Esophagus squamous epithelium (tissue), 5 donors: Measurements from ENCODE around the gene TMEFF1. TPM values are rescaled to one million over a fixed set of nuclear protein-coding genes. Genes with fewer than 3 reads are reported as not detected.

Experiments used
- DNase-seq: peaks from one replicate; lab custom pipeline; 2025; lab: John Stamatoyannopoulos, UW
- H3K27ac ChIP-seq, 4 donors: fragments of 200-600 bp; sonication (generic); one replicate each; pipeline ENCODE4 v1.5.1; 2016 to 2019; ENCODE audit warnings: mild to moderate bottlenecking in 1 of 4
- H3K27me3 ChIP-seq, 4 donors: fragments of 200-600 bp; sonication (generic); 1 replicate in 3 of 4; 2 replicates in 1 of 4; pipeline versions ENCODE4 v1.5.1 to v1.6.0; 2017 to 2021; ENCODE audit warnings: antibody characterized with exemption in 1 of 4
- H3K36me3 ChIP-seq, 3 donors: fragments of 200-600 bp; sonication (generic); one replicate each; pipeline ENCODE4 v1.5.1; 2016 to 2019
- H3K4me1 ChIP-seq, 3 donors: fragments of 200-600 bp; sonication (generic); one replicate each; pipeline ENCODE4 v1.5.1; 2017 to 2019
- H3K4me3 ChIP-seq, 4 donors: fragments of 200-600 bp; sonication (generic); 1 replicate in 3 of 4; 2 replicates in 1 of 4; pipeline ENCODE4 v1.5.1; 2016 to 2019; ENCODE audit warnings: mild to moderate bottlenecking in 2 of 4, moderate library complexity in 1 of 4
- H3K9me3 ChIP-seq, 3 donors: fragments of 200-600 bp; sonication (generic); one replicate each; pipeline ENCODE4 v1.5.1; 2016 to 2019
- POLR2A ChIP-seq, 4 donors: fragments of 450-650 bp; IDR thresholded peaks; one replicate each; pipeline ENCODE4 v1.6.1; 2017; ENCODE audit warnings: antibody characterized with exemption in 4 of 4, mild to moderate bottlenecking in 4 of 4, moderate library complexity in 3 of 4
- WGBS, 2 donors: methylation state at CpG; one replicate each; pipeline ENCODE4 v1.1.5; 2018; 5-methylcytosine and 5-hydroxymethylcytosine counted together
- intact Hi-C: fragments of 100-400 bp; cut with DNase I; formaldehyde crosslinking; loops from one replicate; pipeline ENCODE4 v1.15.0; 2022
- total RNA-seq, 4 donors: library from RNA; depleted of rRNA; stranded (reverse); fragments of >200 nt; gene quantifications; one replicate each; pipeline ENCODE4 v1.1.0, GENCODE V29; 2016
- TF ChIP-seq, protein P1 (sequence below), 6 experiments: fragments of 450-650 bp in 4 of 6; fragments of 200-600 bp in 2 of 6; sonication (generic) in 2 of 6; IDR thresholded peaks; one replicate each; pipeline ENCODE4 v1.5.1; 2016 to 2019; ENCODE audit warnings: antibody characterized with exemption in 6 of 6, mild to moderate bottlenecking in 4 of 6, moderate library complexity in 4 of 6
- donor health status: DM: yes; HTN: yes; CAD: no.

The TMEFF1 gene, protein sequence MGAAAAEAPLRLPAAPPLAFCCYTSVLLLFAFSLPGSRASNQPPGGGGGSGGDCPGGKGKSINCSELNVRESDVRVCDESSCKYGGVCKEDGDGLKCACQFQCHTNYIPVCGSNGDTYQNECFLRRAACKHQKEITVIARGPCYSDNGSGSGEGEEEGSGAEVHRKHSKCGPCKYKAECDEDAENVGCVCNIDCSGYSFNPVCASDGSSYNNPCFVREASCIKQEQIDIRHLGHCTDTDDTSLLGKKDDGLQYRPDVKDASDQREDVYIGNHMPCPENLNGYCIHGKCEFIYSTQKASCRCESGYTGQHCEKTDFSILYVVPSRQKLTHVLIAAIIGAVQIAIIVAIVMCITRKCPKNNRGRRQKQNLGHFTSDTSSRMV
- under 1 TPM in 1 of 4 donors, not detected in 3; 0.57 TPM for total RNA-seq

DNA sequence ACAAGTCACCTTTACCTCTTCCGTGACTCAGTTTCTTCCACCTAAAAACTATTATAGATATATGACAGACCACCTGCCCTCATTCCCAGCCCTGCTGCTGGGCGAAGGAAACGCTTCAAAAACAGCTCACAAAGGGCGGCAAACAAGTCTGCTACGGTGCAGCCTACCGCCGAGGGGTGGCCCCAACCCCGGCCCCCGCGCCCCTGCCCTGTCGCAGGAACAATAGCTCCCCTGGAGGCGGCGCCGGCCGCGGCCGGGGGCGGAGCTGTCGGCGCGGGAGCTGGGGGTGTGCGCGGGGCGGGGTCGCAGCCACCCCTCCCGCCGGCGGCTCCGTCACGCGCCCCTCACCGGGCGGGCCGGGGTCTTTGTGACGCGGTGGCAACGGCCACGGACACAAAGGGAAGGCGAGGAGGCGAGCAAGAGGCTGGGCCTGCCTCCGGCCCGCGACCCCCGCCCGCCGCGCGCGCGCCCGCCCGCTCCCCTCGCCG, at the start of gene TMEFF1:
TSS of gene TMEFF1 (plus strand) at position 362 of the 488 bp plus-strand sequence. CDS start 396 bp downstream, outside the sequence.
- peaks cover 7 to 17% (median 9%) of the 10 kb centered on the region in 3 donors for H3K4me1 ChIP-seq
- no peaks in the 10 kb centered on the region for H3K36me3 ChIP-seq
- peak within 1 kb of the TSS; percentile 49 to 67 (median 56) for H3K4me3 ChIP-seq
- H3K27me3 ChIP-seq = peaks cover 0 to 28% (median 0%) of the 10 kb centered on the region in 4 donors
- no peak within 1 kb of the TSS for H3K27ac ChIP-seq
- WGBS, 2 donors = 5 to 7% methylated on average over 7 to 9 of the region's 54 CpGs
- TF ChIP-seq, protein P1, sequence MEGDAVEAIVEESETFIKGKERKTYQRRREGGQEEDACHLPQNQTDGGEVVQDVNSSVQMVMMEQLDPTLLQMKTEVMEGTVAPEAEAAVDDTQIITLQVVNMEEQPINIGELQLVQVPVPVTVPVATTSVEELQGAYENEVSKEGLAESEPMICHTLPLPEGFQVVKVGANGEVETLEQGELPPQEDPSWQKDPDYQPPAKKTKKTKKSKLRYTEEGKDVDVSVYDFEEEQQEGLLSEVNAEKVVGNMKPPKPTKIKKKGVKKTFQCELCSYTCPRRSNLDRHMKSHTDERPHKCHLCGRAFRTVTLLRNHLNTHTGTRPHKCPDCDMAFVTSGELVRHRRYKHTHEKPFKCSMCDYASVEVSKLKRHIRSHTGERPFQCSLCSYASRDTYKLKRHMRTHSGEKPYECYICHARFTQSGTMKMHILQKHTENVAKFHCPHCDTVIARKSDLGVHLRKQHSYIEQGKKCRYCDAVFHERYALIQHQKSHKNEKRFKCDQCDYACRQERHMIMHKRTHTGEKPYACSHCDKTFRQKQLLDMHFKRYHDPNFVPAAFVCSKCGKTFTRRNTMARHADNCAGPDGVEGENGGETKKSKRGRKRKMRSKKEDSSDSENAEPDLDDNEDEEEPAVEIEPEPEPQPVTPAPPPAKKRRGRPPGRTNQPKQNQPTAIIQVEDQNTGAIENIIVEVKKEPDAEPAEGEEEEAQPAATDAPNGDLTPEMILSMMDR (IDR thresholded peaks at IDR 0.05) = no peak
- no peak for TF ChIP-seq POLR2A (IDR thresholded peaks at IDR 0.05)
- intact Hi-C loops = no loop called here
- no peaks in the 10 kb centered on the region for H3K9me3 ChIP-seq
- DNase-seq = no peak

DNA sequence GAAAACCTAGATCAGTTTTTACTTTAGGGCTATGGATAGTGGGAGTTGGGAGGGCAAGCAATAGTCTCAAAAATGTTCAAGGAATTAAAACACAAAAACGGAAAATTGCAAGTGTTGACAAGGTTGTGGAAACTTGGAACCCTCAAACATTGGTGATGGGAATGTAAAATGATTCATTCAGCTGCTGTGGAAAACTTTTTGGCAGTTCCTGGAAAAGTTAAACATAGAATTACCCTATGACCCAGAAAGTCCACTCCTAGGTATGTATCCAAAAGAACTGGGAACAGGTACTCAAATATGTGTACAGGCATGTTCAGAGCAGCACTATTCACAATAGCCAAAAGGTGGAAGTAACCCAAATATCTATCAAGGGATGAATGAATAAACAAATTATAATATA, 47.2 kb upstream of the TMEFF1 start:
- Histone ChIP-seq H3K4me1 (peaks cover 12 to 40% (median 24%) of the 10 kb centered on the region in 3 donors), H3K36me3 (no peaks in the 10 kb centered on the region), H3K4me3 (no peak overlapping the region), H3K9me3 (no peaks in the 10 kb centered on the region), H3K27me3 (peaks cover 0 to 8% (median 0%) of the 10 kb centered on the region in 4 donors), H3K27ac (peak overlapping the region in 3 of 4 donors; percentile 87 to 92 (median 91))
- no peak for DNase-seq
- intact Hi-C loops = no loop called here
- 6 to 8% methylated on average over 1 of the region's 1 CpG for WGBS, 2 donors
- TF ChIP-seq, protein P1 (IDR thresholded peaks at IDR 0.05) = no peak
- no peak for TF ChIP-seq POLR2A (IDR thresholded peaks at IDR 0.05)

DNA sequence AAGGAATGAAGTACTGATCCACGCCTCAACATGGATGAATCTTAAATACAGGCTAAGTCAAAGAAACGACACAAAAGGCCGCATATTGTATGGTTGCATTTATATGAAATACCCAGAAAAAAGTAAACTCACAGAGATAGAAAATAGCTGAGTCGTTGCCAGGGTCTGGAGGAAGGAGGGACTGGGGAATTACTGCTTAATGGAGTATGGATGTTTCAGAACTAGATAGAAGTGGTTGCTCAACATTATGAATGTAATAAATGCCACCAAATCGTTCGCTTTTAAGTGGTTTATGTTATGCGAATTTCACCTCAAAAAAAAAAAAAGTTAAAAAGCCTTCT, 46.8 kb upstream of the TMEFF1 start:
- Histone ChIP-seq H3K4me3 (peak overlapping the region; percentile 59 to 93 (median 78)), H3K36me3 (no peaks in the 10 kb centered on the region), H3K4me1 (peaks cover 12 to 40% (median 24%) of the 10 kb centered on the region in 3 donors), H3K27me3 (peaks cover 0 to 4% (median 0%) of the 10 kb centered on the region in 4 donors), H3K9me3 (no peaks in the 10 kb centered on the region), H3K27ac (peak overlapping the region; percentile 87 to 96 (median 92))
- intact Hi-C loops = no loop called here
- no peak for TF ChIP-seq POLR2A (IDR thresholded peaks at IDR 0.05)
- TF ChIP-seq, protein P1 (IDR thresholded peaks at IDR 0.05) = no peak
- DNase-seq = no peak
- 15 to 16% methylated on average over 7 of the region's 7 CpGs for WGBS, 2 donors

DNA sequence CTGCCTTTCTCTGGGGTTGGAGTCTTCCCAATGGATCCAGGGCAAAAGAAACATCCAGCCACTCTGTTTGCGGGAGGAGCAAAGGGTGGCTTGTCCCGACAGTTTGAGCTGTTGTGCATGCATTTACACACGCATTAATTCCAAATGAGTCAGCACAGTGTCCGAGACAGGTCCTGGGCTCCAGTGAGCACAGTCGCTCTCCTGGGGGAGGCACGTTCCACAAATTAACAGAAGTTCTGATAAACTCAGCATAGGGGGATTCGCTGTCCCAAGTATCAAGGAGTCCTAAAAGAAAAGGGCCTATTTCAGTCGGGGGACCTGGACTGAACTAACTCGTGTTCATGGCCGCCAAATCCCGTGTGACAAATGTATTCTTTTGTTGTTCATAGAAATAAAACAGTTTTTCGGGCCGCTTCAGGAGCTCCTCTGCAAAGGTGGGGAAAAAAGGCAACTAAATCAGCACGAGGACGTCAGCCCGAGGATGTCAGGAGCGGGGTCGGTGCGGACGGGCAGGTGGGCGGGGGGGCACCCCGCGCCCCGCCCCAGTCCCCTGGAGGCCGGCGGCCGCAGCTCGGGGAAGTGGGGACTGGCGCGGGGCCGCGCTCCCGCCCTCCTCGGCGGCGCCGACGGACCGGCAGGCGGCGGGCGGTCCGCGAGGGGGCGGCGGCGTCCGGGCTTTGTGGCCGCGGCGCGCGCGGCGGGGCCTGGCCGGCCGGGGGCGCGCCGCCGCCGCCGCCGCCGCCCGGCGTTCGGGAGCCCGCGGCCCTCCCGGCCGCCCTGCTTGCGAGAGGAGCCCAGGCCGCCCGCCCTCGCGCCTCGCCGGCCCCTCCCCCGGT, 46.2 kb upstream of the TMEFF1 start, which contains the start of gene MSANTD3:
TSS of gene MSANTD3 (plus strand) at position 614 of the 836 bp plus-strand sequence. CDS start 14,796 bp downstream, outside the sequence.
- TF ChIP-seq, protein P1 (IDR thresholded peaks at IDR 0.05) = peak in 3 of 6 experiments; percentile 10 to 38 (median 36)
- TF ChIP-seq POLR2A (IDR thresholded peaks at IDR 0.05) = peak in 1 of 4 donors; percentile 40
- WGBS, 2 donors = 1% methylated on average over 12 to 21 of the region's 80 CpGs

More for the DNA sequence above, 46.2 kb upstream of the TMEFF1 start, which contains the start of gene MSANTD3:
- H3K36me3 ChIP-seq = no peaks in the 10 kb centered on the region
- intact Hi-C loops = no loop called here
- no peaks in the 10 kb centered on the region for H3K27me3 ChIP-seq
- no peaks in the 10 kb centered on the region for H3K9me3 ChIP-seq
- H3K27ac ChIP-seq = peak within 1 kb of the TSS; percentile 87 to 96 (median 92)
- peaks cover 12 to 40% (median 24%) of the 10 kb centered on the region in 3 donors for H3K4me1 ChIP-seq
- peak within 1 kb of the TSS; percentile 64 to 93 (median 78) for H3K4me3 ChIP-seq
- no peak for DNase-seq
